Lung (tissue), 12 donors: ENCODE results near the gene PHLPP1. TPM values are rescaled to one million over a fixed set of nuclear protein-coding genes. Genes with fewer than 3 reads are reported as not detected.

Experiments used
- ATAC-seq: fragments of 200-7000 bp; cut with Tn5 transposase; one replicate; pipeline ENCODE4 v1.9.1; 2020; ENCODE audit warnings: moderate number of reproducible peaks; ENCODE audit not compliant: insufficient read depth, low FRiP score
- DNase-seq, 3 donors: peaks; one replicate each; pipeline ENCODE4 v3.0.0-alpha.2; 2013 to 2017
- H3K27ac ChIP-seq, 2 donors: one replicate each; pipeline ENCODE4 v1.5.1; 2013; ENCODE audit warnings: mild to moderate bottlenecking in 2 of 2, moderate library complexity in 2 of 2, control low read depth in 1 of 2, inconsistent platforms in 1 of 2, low read depth in 1 of 2, low read length in 1 of 2
- H3K27me3 ChIP-seq, 3 donors: one replicate each; pipeline ENCODE4 v1.5.1; 2013; ENCODE audit warnings: low read length in 2 of 3; ENCODE audit not compliant: control insufficient read depth in 3 of 3, insufficient read depth in 3 of 3
- H3K36me3 ChIP-seq, 4 donors: one replicate each; pipeline ENCODE4 v1.5.1; 2013; ENCODE audit warnings: low read length in 4 of 4, mild to moderate bottlenecking in 1 of 4, moderate library complexity in 1 of 4; ENCODE audit not compliant: control insufficient read depth in 4 of 4, insufficient read depth in 4 of 4
- H3K4me1 ChIP-seq, 5 donors: one replicate each; pipeline ENCODE4 v1.5.1; 2013; ENCODE audit warnings: low read length in 5 of 5, mild to moderate bottlenecking in 2 of 5, moderate library complexity in 1 of 5; ENCODE audit not compliant: control insufficient read depth in 5 of 5, insufficient read depth in 5 of 5
- H3K4me3 ChIP-seq: one replicate; pipeline ENCODE4 v1.5.1; 2013; ENCODE audit warnings: mild to moderate bottlenecking, control low read depth, moderate library complexity
- H3K9ac ChIP-seq, 2 donors: one replicate each; pipeline ENCODE4 v1.5.1; 2013; ENCODE audit warnings: low read length in 2 of 2, control low read depth in 1 of 2; ENCODE audit not compliant: insufficient read depth in 1 of 2
- H3K9me3 ChIP-seq, 4 donors: one replicate each; pipeline ENCODE4 v1.5.1; 2013; ENCODE audit warnings: low read length in 3 of 4, mild to moderate bottlenecking in 1 of 4, moderate library complexity in 1 of 4; ENCODE audit not compliant: control insufficient read depth in 4 of 4, insufficient read depth in 3 of 4
- WGBS, 2 donors: extraction: QIAGEN DNeasy Blood & Tissue Kit; methylation state at CpG; one replicate each; pipeline ENCODE4 v1.1.7; 2013; 5-methylcytosine and 5-hydroxymethylcytosine counted together
- polyA plus RNA-seq, 2 donors: library from polyadenylated mRNA; stranded (reverse); fragments of 200-250 nt; gene quantifications; one replicate each; pipeline ENCODE4 v1.2.1, GENCODE V29; 2013
- total RNA-seq, 2 donors: library from RNA; depleted of rRNA in 1 of 2; stranded (reverse); fragments of >200 nt in 1 of 2; gene quantifications; one replicate each; pipeline ENCODE4 v1.2.1, GENCODE V29; 2014 to 2021
- TF ChIP-seq, protein P1 (sequence below): IDR thresholded peaks from 2 replicates; pipeline ENCODE4 v1.5.1; 2012; ENCODE audit warnings: mild to moderate bottlenecking; ENCODE audit errors: control extremely low read depth, extremely low read depth
- donor health status: control.
- donor health status: control.
- donor health status: Bipolar disorder and iron deficiency.
- donor health status: healthy.
- donor health status: DM: yes; HTN: yes; CAD: no.

The PHLPP1 gene
- total and polyA plus RNA-seq, 4 donors, result 2.3 to 29.2 (median 7.9) TPM

GRCh38 chr18:62736077-62736855, 20.9 kb downstream of the PHLPP1 start:
- no peaks in the 10 kb centered on the region for H3K36me3 ChIP-seq
- H3K4me1 ChIP-seq, result peaks cover 0 to 7% (median 0%) of the 10 kb centered on the region in 5 donors
- H3K9ac ChIP-seq, result no peak overlapping the region
- no peaks in the 10 kb centered on the region for H3K27me3 ChIP-seq
- no peak for DNase-seq
- H3K9me3 ChIP-seq, result peaks cover 0 to 7% (median 2%) of the 10 kb centered on the region in 4 donors
- no peak for ATAC-seq
- TF ChIP-seq, protein P1, sequence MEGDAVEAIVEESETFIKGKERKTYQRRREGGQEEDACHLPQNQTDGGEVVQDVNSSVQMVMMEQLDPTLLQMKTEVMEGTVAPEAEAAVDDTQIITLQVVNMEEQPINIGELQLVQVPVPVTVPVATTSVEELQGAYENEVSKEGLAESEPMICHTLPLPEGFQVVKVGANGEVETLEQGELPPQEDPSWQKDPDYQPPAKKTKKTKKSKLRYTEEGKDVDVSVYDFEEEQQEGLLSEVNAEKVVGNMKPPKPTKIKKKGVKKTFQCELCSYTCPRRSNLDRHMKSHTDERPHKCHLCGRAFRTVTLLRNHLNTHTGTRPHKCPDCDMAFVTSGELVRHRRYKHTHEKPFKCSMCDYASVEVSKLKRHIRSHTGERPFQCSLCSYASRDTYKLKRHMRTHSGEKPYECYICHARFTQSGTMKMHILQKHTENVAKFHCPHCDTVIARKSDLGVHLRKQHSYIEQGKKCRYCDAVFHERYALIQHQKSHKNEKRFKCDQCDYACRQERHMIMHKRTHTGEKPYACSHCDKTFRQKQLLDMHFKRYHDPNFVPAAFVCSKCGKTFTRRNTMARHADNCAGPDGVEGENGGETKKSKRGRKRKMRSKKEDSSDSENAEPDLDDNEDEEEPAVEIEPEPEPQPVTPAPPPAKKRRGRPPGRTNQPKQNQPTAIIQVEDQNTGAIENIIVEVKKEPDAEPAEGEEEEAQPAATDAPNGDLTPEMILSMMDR, result no peak
- H3K4me3 ChIP-seq, result no peak overlapping the region
- no peak overlapping the region for H3K27ac ChIP-seq
- 93 to 95% methylated on average over 4 of the region's 4 CpGs for WGBS, 2 donors

DNA sequence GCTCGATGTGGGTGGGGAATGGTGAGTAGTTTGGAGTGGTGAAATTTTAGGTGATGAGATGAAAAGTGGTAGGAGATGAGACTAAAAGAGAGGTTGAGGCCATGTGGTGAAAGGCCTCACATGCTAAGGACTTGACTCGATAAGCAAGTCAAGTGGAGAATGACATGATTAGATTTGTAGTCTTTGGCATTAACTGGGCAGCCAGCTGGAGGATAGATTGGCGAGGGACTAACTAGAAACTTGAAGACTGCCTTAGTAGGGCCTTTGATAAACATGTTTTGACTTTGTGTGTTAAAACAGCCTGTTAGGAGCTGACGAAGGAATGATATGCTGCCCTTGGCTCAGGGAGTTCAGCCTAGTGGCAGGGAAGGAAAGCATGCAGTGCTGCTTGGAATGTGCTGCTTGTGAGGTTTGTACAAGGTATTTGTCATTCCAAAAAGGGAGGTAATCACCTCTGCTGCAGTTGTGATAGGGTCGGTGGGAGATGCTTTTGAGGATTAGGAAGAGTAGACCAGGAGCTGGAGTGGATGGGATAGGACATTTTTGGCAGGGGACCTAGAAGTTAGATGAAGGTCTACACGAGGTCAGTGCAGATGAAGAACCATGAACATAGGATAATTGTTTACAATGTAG, 22.0 kb downstream of the PHLPP1 start:
- H3K4me1 ChIP-seq, result peaks cover 0 to 7% (median 0%) of the 10 kb centered on the region in 5 donors
- ATAC-seq, result no peak
- no peak for DNase-seq
- H3K9me3 ChIP-seq, result no peaks in the 10 kb centered on the region
- H3K27me3 ChIP-seq, result no peaks in the 10 kb centered on the region
- TF ChIP-seq, protein P1, result no peak
- H3K4me3 ChIP-seq, result no peak overlapping the region
- no peaks in the 10 kb centered on the region for H3K36me3 ChIP-seq
- H3K9ac ChIP-seq, result no peak overlapping the region
- no peak overlapping the region for H3K27ac ChIP-seq
- 90 to 94% methylated on average over 6 of the region's 6 CpGs for WGBS, 2 donors

- 96 to 97% methylated on average over 1 of the region's 1 CpG for WGBS, 2 donors
- H3K4me1 ChIP-seq, result peaks cover 0 to 7% (median 0%) of the 10 kb centered on the region in 5 donors
- no peak overlapping the region for H3K4me3 ChIP-seq
- ATAC-seq (no peak), DNase-seq (no peak)
- no peaks in the 10 kb centered on the region for H3K36me3 ChIP-seq
- H3K9ac ChIP-seq, result no peak overlapping the region
- H3K27me3 ChIP-seq, result no peaks in the 10 kb centered on the region
- TF ChIP-seq, protein P1, result no peak
- H3K9me3 ChIP-seq, result no peaks in the 10 kb centered on the region
- H3K27ac ChIP-seq, result no peak overlapping the region
These were observed 23.3 kb downstream of the PHLPP1 start for GRCh38 chr18:62738639-62739038.
